Glutamatergic neuron (in vitro differentiated cells): ENCODE data around the gene SIGLEC11. TPM values are rescaled to one million over a fixed set of nuclear protein-coding genes. Genes with fewer than 3 reads are reported as not detected.

ENCODE experiments used
- DNase-seq: peaks from one replicate; pipeline ENCODE4 v3.0.0; 2022
- H3K27ac Mint-ChIP-seq: one replicate; pipeline ENCODE4 v1.8.0; 2020; ENCODE audit warnings: mild to moderate bottlenecking, mixed read lengths, inconsistent platforms; ENCODE audit not compliant: unreplicated experiment
- H3K27me3 Mint-ChIP-seq: one replicate; pipeline ENCODE4 v1.8.0; 2020; ENCODE audit warnings: mild to moderate bottlenecking, moderate library complexity, mixed read lengths, inconsistent platforms; ENCODE audit not compliant: unreplicated experiment
- H3K36me3 Mint-ChIP-seq: one replicate; pipeline ENCODE4 v1.8.0; 2020; ENCODE audit warnings: mild to moderate bottlenecking, mixed read lengths, inconsistent platforms; ENCODE audit not compliant: unreplicated experiment
- H3K4me1 Mint-ChIP-seq: one replicate; pipeline ENCODE4 v1.8.0; 2020; ENCODE audit warnings: mild to moderate bottlenecking, low read depth, mixed read lengths, inconsistent platforms; ENCODE audit not compliant: unreplicated experiment
- H3K4me3 Mint-ChIP-seq: one replicate; pipeline ENCODE4 v1.8.0; 2020; ENCODE audit warnings: mild to moderate bottlenecking, mixed read lengths, inconsistent platforms; ENCODE audit not compliant: unreplicated experiment
- H3K9me3 Mint-ChIP-seq: one replicate; pipeline ENCODE4 v1.8.0; 2020; ENCODE audit warnings: mild to moderate bottlenecking, moderate library complexity, mixed read lengths, inconsistent platforms; ENCODE audit not compliant: unreplicated experiment
- total RNA-seq: library from RNA; stranded (reverse); fragmentation: NEBNext Ultra II Directional; extraction: Animal tissue kit (Norgen Biotek cat#: 25700); gene quantifications from one replicate; pipeline ENCODE4 v1.2.1, GENCODE V29; 2021; ENCODE audit not compliant: unreplicated experiment
- TF ChIP-seq, protein P1 (sequence below): fragments of 200-600 bp; sonication (generic); IDR thresholded peaks from one replicate; pipeline ENCODE4 v1.5.0; 2021; ENCODE audit not compliant: partially characterized antibody, unreplicated experiment

Gene SIGLEC11
- total RNA-seq, 1 donor from 2014 or later: not detected

DNA sequence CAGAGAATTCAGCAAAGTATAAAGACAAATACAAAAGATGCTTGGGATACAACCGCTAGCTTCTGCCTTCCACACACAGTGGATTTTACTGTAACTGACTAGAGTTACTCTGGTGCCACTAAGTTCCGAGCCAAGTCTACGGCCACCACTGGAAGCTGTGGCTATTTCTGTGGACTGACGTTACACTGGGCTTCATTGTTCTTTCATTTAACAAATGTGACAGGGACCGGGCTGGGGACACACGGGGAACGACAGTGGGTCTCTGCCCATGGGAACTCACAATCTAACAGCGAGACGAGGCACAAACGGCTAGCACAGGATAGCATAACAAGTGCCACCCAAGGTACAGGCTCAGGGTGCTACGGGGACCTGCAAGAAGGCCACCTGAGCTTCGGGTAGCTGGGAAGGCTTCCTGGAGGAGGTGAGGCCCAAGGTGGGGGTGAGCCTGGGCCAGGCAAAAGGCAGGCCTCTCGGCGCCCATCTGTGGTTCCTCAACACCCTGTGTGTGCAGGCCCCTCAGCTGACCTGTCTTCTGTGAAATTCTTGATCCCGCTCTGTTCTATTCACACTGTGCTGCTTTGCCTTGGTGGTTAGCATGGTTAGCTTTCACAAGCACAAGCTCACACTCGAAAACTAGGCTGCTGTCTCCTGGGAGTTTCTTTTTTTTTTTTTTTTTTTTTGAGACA lies 54.0 kb downstream of the SIGLEC11 start:
- Mint-ChIP-seq H3K4me3 (peak overlapping the region; percentile 38), H3K27ac (no peak overlapping the region)
- TF ChIP-seq, protein P1, sequence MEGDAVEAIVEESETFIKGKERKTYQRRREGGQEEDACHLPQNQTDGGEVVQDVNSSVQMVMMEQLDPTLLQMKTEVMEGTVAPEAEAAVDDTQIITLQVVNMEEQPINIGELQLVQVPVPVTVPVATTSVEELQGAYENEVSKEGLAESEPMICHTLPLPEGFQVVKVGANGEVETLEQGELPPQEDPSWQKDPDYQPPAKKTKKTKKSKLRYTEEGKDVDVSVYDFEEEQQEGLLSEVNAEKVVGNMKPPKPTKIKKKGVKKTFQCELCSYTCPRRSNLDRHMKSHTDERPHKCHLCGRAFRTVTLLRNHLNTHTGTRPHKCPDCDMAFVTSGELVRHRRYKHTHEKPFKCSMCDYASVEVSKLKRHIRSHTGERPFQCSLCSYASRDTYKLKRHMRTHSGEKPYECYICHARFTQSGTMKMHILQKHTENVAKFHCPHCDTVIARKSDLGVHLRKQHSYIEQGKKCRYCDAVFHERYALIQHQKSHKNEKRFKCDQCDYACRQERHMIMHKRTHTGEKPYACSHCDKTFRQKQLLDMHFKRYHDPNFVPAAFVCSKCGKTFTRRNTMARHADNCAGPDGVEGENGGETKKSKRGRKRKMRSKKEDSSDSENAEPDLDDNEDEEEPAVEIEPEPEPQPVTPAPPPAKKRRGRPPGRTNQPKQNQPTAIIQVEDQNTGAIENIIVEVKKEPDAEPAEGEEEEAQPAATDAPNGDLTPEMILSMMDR: no peak

DNA sequence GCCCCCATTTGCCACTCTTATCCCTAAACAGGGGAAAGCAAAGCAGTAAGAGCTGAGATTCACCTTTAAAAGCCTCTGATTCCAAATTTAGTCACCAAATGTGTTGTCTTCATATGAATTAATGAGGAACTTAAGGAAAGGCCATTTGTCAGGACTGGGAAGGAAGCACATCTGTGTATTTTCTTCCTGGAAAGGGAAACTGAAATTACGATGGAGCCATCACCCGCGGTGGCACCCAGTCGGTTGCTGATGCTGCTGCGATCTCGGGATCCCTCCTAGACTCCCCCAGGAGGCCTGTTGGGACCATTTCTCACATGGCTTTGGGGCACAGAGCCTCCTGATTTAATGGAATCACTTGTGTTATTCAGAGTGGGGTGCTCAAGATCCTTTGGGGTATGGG lies 56.8 kb downstream of the SIGLEC11 start:
- H3K9me3 Mint-ChIP-seq: peaks cover 5% of the 10 kb centered on the region
- TF ChIP-seq, protein P1: no peak
- H3K27me3 Mint-ChIP-seq: peaks cover 3% of the 10 kb centered on the region
- no peak for DNase-seq
- H3K27ac Mint-ChIP-seq: no peak overlapping the region
- no peaks in the 10 kb centered on the region for H3K4me1 Mint-ChIP-seq
- no peaks in the 10 kb centered on the region for H3K36me3 Mint-ChIP-seq
- H3K4me3 Mint-ChIP-seq: no peak overlapping the region

More for the DNA sequence above, 54.0 kb downstream of the SIGLEC11 start:
- Mint-ChIP-seq H3K4me1 (no peaks in the 10 kb centered on the region), H3K36me3 (no peaks in the 10 kb centered on the region), H3K9me3 (peaks cover 6% of the 10 kb centered on the region), H3K27me3 (peaks cover 3% of the 10 kb centered on the region)
- no peak for DNase-seq

Other genes with a start within 250 kb of the SIGLEC11 start
- gene TSKS, start 197.9 kb downstream of the SIGLEC11 start, total RNA-seq: not detected
- gene AP2A1, start 194.2 kb downstream of the SIGLEC11 start, total RNA-seq: 175 TPM
- gene FUZ, start 147.9 kb downstream of the SIGLEC11 start, total RNA-seq: 13.6 TPM
- gene MED25, start 142.9 kb downstream of the SIGLEC11 start, total RNA-seq: 51.0 TPM
- gene PTOV1, start 110.0 kb downstream of the SIGLEC11 start, total RNA-seq: 342 TPM
- gene PNKP, start 93.6 kb downstream of the SIGLEC11 start, total RNA-seq: 81.3 TPM
- 23.7 TPM for gene AKT1S1, start 83.8 kb downstream of the SIGLEC11 start, total RNA-seq
- gene TBC1D17, start 83.5 kb downstream of the SIGLEC11 start, total RNA-seq: 56.8 TPM
- gene IL4I1, start 64.3 kb downstream of the SIGLEC11 start, total RNA-seq: 0.59 TPM
- gene ATF5, start 32.0 kb downstream of the SIGLEC11 start, total RNA-seq: 138 TPM
- gene NUP62, start 31.7 kb downstream of the SIGLEC11 start, total RNA-seq: 65.4 TPM
- gene VRK3, start 64.2 kb upstream of the SIGLEC11 start, total RNA-seq: 44.5 TPM
- 13.4 TPM for gene ZNF473, start 64.8 kb upstream of the SIGLEC11 start, total RNA-seq
- gene IZUMO2, start 202.1 kb upstream of the SIGLEC11 start, total RNA-seq: not detected
- 0.59 TPM for gene MYH14, start 242.4 kb upstream of the SIGLEC11 start, total RNA-seq